Fibroblast of skin of right quadriceps (primary cell): ENCODE results near the gene ALG11.

Source experiments
- DNase-seq: peaks from one replicate; pipeline ENCODE4 v3.0.0-alpha.2; 2013

ALG11 gene

GRCh38 chr13:51997641-51998330, 14.4 kb upstream of the ALG11 start:
- DNase-seq, result no peak

DNA sequence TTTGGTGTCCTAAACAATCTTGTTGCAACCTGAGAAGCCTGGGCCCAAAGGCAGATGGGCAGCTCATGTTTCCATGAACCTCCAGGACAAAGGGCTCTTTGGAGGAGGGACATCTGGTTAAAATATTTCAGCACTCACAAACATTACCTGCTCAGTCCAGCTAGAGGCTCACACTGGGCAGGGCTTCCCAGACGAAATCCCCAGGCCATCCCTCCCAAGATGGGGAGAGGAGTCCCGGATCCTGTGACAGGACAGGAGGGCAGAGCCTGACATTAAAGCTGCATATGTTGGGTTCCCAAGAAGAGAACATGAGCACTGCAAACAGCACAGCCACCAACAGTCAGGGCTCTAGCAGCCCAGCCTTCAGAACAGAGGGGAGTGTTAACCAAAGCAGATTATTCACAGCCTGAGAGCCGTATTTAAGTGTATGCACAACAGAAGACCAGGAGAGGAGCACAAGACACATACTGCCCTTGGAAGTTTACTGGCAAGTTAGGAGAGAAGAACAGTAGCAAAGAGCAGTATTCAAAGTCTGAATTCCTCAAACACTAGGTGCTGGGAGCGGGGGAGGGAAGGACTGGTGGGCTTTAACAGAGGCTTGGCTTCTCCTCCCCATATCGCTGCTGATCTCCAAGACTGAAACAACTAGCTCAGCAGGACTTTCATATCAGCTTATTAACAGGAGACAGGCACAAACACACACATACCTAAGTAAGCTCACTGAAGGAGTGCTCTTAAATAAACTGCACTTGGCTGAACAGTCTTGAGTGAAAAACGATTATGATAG, 13.3 kb upstream of the ALG11 start:
- DNase-seq, result no peak

DNA sequence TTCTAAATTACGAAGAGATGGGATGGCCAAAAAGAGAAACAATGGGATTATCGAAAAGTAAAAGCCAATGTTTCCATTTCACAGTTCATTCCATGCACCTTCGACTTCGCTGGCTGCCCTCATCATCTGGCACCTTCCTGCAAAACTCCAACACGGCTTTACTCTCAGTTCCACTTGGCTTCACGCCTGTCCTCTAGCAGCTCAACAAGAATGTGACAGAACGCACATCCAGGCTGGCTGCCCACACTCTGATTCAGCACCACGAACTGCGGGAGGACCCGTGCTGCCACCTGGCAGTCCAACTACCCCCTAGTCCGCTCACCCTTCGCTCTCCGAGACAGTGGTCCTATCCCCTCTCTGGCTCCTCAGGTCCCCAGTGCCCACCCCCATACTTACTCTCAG, 12.7 kb upstream of the ALG11 start:
- DNase-seq, result no peak

DNA sequence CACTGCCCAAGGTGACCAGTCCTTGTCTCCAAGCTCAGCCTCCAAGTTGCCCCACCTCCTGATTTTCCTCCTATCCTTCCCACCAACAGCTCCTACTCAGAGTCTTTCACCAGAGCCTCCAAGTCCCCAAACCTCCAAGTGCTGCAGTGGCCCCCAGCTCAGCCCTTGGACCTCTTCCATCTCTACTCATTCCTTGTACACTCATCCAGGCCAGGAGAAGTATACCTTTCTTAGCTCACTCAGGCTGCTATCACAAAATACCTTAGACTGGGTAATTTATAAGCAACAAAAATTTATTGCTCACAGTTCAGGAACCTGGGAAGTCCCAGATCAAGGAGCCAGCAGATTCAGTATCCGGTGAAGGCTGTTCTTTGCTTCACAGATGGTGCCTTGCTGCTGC, 12.3 kb upstream of the ALG11 start:
- no peak for DNase-seq

- peak; percentile 30 for DNase-seq
Observed at GRCh38 chr13:52001120-52001731, 11.0 kb upstream of the ALG11 start.

DNA sequence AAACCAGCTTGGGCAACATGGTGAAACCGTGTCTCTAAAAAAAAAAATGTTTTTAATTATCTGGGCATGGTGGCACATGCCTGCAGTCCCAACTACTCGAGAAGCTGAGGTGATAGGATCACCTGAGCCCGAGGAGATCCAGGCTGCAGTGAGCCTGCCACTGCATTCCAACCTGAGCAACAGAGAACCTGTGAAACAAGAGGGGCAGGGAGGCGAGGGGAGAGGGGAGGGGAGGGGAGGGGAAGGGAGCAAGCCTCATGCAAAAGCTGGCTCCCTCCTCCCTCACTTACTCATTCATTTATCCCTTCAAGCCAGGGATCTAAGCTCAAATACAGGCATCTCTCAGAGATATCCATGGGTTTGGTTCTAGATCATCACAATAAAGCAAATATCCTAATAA, 9.8 kb upstream of the ALG11 start:
- DNase-seq, result no peak

DNA sequence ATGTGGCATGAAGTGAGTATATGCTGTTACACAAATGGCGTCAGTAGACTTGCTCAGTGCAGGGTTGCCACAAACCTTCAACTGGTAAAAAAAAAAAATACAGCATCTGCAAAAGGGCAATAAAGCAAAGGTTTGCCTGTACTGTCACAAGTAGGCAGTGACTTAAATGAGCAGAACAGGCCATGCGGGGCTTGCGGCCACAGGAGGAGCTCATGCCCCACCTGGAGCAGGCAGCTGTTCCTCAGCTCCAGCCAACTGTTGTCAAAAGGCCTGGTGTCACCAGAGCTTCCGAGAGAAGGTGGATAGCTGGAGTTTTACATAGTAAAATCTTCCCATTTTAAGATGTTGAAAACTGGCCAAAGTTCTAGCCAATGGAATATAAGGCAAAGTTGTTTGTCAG, 8.7 kb upstream of the ALG11 start:
- no peak for DNase-seq

DNA sequence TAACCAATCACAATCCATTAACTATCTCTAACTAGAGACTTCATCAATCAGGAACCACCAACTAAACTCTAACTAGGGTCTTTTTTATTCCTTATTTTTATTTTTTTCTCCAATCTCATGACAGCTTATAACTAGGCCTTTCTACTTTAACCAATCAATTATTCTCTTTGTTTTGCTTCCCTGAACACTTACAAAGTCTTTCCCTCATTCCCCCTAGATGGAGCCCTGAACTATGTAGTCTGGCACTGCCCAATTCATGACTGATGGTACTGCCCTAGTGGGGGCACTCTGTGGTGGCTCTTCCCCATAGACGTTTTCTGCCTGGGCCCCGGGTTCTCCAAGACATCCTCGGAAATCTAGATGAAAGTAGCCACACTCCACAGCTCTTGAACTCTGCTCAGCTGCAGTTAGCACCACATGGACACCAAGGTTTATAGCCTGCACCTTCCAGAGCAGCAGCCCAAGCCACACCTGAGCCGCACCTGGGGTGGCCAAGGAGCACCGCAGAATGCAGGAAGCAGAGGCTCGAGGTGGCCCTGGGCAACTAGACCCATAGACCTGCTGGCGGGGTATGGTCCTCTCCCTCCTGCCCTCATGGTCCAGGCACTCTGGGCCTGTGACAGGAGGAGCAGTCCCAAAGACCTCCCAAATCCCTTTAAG, 7.6 kb upstream of the ALG11 start:
- no peak for DNase-seq

DNA sequence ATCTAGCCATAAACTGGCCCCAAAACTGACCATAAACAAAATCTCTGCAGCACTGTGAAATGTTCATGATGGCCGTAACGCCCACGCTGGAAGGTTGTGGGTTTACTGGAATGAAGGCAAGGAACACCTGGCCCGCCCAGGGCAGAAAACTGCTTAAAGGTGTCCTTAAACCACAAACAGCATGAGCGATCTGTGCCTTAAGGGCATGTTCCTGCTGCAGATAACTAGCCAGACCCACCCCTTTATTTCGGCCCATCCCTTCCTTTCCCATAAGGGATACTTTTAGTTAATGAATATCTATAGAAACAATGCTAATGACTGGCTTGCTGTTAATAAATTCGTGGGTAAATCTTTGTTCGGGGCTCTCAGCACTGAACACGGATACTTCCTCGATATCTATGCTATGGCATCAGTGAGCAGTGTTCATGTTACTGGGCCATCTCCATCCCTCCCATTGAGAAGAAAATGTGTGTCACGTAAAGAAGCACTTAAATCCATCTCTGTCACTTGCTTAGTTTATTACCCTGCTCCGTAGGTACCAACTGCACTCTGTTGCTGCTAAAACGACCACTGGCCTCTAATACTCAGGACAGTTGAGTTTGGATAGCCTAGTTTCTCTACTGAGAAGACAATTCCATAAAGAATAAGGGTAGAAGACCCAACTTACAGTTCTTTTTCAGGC, 6.2 kb upstream of the ALG11 start:
- no peak for DNase-seq

DNA sequence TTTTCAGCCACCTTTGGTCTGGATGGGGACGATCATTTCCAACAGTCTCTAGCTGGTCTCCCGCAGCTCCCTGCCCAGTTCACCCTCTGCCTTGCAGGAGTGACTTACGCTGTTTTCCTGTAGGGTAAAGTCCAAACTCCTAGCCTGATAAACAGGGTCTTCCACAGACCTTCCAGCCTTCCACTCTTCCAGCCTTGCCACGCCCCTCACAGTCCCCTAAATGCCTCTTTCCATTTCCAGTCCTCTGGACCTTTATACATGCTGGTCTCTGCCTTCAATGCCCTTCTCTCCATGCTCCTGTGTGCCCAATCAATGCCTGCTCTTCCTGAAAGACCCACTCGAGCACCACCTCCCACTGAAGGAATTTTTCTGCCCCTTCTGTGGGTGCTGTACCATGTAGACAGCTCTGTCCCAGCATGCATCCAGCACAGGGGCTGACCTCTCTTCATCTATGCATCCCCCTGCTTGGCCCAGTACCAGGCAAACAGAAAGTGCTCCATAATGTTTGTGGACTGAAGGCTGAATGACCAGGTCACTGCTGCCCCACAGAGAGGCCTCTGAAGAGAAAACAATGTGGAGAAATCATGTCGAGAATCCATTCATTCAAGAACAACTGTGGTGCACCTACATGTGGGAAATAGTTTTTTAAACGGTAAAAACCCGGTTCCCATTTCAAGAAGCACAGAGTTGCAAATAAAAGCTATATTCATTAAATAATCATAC, 5.5 kb upstream of the ALG11 start:
- DNase-seq, result no peak

GRCh38 chr13:52009946-52010345, 2.3 kb upstream of the ALG11 start:
- DNase-seq, result no peak

- DNase-seq, result no peak
Observed at GRCh38 chr13:52010890-52011631, 1.1 kb upstream of the ALG11 start, which contains the start of gene ATP7B. Gene ATP7B, minus strand, starts transcription at chr13:52011450. Its CDS starts 113 bp downstream, at chr13:52011337.

GRCh38 chr13:52012512-52012836, 276 bp downstream of the ALG11 start:
- no peak for DNase-seq

DNA sequence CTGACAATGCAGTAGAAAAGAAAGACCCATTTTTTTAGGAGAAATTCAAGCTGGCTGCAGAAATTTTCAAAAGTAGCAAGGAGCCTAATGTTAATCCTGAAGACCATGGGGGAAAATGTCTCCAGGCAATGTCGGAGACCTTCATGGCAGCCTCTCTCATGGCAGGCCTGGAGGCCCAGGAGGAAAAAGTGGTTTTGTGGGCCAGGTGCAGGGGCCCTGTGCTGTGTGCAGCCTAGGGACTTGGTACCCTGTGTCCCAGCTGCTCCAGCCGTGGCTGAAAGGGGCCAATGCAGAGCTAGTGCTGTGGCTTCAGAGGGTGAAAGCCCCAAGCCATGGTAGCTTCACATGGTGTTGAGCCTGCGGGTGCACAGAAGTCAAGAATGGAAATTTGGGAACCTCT, 4.1 kb downstream of the ALG11 start:
- no peak for DNase-seq

GRCh38 chr13:52020191-52020590, 8.0 kb downstream of the ALG11 start:
- no peak for DNase-seq

DNA sequence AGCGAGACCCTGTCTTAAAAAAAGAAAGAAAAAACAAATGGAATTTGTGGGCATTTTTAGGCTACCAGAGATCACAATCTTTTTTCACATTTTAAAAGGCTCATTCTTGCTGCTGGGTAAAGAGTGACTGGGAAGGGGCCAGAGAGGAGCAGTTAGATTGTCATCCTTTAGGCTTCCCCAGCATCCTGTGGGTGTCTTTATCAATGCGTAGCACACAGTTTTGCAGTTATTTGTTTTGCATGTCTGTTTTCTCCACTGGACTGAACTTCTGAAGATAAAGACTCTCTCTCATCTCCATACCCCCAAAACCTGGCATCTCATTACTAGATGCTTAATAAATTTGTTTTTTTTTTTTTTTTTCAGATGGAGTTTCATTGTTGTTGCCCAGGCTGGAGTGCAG, 10.2 kb downstream of the ALG11 start:
- no peak for DNase-seq

- no peak for DNase-seq
Observed at GRCh38 chr13:52024481-52024880, 12.3 kb downstream of the ALG11 start, which contains the start of gene UTP14C. Gene UTP14C, plus strand, starts transcription at chr13:52024691. Its CDS starts 4,114 bp downstream, at chr13:52028805.

- no peak for DNase-seq
Observed at GRCh38 chr13:52025475-52026245, 13.5 kb downstream of the ALG11 start.

GRCh38 chr13:52026246-52026626, 14.0 kb downstream of the ALG11 start:
- DNase-seq, result no peak

GRCh38 chr13:52027832-52028231, 15.6 kb downstream of the ALG11 start:
- no peak for DNase-seq

DNA sequence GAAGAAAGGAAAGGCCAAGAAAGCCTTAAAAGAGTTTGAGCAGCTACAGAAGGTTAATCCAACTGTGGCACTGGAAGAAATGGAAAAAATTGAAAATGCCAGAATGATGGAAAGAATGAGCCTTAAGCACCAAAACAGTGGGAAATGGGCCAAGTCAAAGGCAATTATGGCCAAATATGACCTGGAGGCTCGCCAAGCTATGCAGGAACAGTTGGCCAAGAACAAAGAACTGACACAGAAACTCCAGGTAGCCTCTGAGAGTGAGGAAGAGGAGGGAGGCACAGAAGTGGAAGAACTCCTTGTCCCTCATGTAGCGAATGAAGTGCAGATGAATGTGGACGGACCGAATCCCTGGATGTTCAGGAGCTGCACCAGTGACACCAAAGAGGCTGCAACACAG, 17.4 kb downstream of the ALG11 start:
- DNase-seq, result no peak
